ENCODE measurements around the gene NUP93.

The NUP93 gene

DNA sequence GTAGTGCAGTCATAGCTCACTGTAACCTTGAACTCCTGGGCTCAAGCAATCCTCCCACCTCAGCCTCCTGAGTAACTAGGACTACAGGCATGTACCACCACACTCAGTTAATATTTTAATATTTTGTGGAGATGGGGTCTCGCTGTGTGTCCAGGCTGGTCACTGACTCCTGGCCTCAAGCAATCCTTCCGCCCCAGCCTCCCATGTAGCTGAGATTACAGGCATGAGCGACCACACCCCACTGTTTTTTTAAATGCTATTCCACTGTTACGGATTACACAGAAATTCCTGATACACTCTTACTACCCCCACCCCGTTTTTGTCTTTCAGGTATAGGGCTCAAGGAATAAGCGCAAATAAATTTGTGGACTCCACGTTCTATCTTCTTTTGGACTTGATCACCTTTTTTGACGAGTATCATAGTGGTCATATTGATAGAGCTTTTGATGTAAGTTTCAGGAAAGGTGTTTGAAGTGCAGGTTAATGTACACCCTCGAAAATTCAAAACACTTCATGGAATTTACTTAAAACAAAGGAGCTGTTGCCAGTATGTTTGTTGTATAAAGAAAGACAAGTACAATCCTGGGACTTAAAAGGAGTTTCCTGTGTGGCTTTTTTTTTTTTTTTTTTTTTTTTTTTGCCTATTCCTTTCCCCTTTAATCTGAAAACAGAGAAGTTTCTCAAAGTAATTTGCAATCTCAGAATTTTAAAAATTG lies 108.9 kb downstream of the NUP93 start:
- peaks cover 49 to 77% of the 10 kb centered on the region in 2 donors for H3K36me3 ChIP-seq (ENCODE audit: control insufficient read depth in 1 of 2, insufficient read depth in 2 of 2, low read length in 2 of 2)
- no peak overlapping the region for H3K4me3 ChIP-seq (ENCODE audit: low read depth in 1 of 2, low read length in 2 of 2)
- H3K27ac ChIP-seq (ENCODE audit: low read length), result no peak overlapping the region
- no peaks in the 10 kb centered on the region for H3K27me3 ChIP-seq (ENCODE audit: low read depth, low read length)
- no peaks in the 10 kb centered on the region for H3K9me3 ChIP-seq (ENCODE audit: control insufficient read depth in 1 of 2, low read length in 2 of 2)
- H3K4me1 ChIP-seq (ENCODE audit: control insufficient read depth in 1 of 2, insufficient read depth in 2 of 2, low read length in 2 of 2), result no peaks in the 10 kb centered on the region

DNA sequence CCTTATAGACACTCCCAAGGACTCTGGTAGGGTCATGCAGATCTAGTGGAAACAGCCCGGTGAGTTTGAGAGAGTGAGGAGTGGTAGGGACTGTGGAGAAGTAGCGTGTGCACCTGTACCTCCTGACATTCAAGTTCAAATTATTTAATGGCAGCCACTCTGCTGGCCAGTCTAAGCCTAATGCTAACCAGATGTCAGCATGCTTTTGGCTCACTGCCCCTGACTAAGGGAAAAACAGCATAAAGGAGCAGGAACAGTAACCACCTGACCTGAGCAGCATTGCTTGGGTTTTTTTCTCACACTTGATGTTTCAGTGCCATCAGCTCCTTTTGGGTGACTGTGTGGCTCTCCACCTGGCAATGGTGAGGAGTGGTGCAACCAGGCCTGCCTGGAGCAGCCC lies 111.3 kb downstream of the NUP93 start:
- H3K27ac ChIP-seq (ENCODE audit: low read length), result no peak overlapping the region
- no peaks in the 10 kb centered on the region for H3K27me3 ChIP-seq (ENCODE audit: low read depth, low read length)
- peaks cover 35 to 76% of the 10 kb centered on the region in 2 donors for H3K36me3 ChIP-seq (ENCODE audit: control insufficient read depth in 1 of 2, insufficient read depth in 2 of 2, low read length in 2 of 2)
- H3K9me3 ChIP-seq (ENCODE audit: control insufficient read depth in 1 of 2, low read length in 2 of 2), result no peaks in the 10 kb centered on the region
- no peak overlapping the region for H3K4me3 ChIP-seq (ENCODE audit: low read depth in 1 of 2, low read length in 2 of 2)
- no peaks in the 10 kb centered on the region for H3K4me1 ChIP-seq (ENCODE audit: control insufficient read depth in 1 of 2, insufficient read depth in 2 of 2, low read length in 2 of 2)

DNA sequence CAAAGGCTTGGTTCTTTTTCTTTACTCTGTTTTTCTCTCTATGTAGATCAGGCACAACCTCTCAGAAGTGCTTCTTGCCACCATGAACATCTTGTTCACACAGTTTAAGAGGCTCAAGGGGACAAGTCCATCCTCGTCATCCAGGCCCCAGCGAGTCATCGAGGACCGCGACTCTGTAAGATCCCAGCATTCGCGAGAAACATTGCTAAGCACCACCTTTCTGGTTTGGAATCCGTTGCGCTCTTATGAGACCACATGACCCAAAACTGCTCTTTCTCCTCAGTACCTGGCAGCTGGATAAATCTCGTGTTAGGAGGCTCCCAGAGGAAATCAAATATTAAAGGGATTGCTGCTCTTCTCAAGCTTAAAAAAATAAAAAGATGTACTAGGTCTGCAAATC lies 111.7 kb downstream of the NUP93 start:
- H3K27ac ChIP-seq (ENCODE audit: low read length), result no peak overlapping the region
- no peaks in the 10 kb centered on the region for H3K4me1 ChIP-seq (ENCODE audit: control insufficient read depth in 1 of 2, insufficient read depth in 2 of 2, low read length in 2 of 2)
- H3K4me3 ChIP-seq (ENCODE audit: low read depth in 1 of 2, low read length in 2 of 2), result no peak overlapping the region
- no peaks in the 10 kb centered on the region for H3K27me3 ChIP-seq (ENCODE audit: low read depth, low read length)
- peaks cover 35 to 72% of the 10 kb centered on the region in 2 donors for H3K36me3 ChIP-seq (ENCODE audit: control insufficient read depth in 1 of 2, insufficient read depth in 2 of 2, low read length in 2 of 2)
- no peaks in the 10 kb centered on the region for H3K9me3 ChIP-seq (ENCODE audit: control insufficient read depth in 1 of 2, low read length in 2 of 2)

DNA sequence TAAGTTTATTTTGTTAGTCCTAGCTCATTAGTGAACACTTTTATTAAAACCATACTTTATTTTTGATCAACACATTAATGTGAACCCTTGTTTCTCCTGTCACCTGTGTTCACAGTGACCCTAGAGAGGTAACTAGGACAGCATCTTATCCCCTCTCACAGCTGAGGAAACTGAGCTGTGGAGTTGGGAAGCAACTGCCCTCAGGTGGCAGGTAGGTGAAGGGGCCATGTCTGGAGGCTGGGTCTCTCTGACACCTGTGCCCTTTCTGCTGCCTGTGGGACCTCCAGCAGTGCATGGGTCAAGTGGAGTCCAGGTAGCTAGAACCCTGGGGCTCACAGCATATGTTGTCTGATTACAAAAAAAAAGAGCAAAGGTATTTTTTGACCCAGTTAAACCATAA lies 112.2 kb downstream of the NUP93 start:
- Histone ChIP-seq H3K27ac (ENCODE audit: low read length) (no peak overlapping the region), H3K36me3 (ENCODE audit: control insufficient read depth in 1 of 2, insufficient read depth in 2 of 2, low read length in 2 of 2) (peaks cover 35 to 67% of the 10 kb centered on the region in 2 donors), H3K4me1 (ENCODE audit: control insufficient read depth in 1 of 2, insufficient read depth in 2 of 2, low read length in 2 of 2) (no peaks in the 10 kb centered on the region), H3K9me3 (ENCODE audit: control insufficient read depth in 1 of 2, low read length in 2 of 2) (no peaks in the 10 kb centered on the region), H3K4me3 (ENCODE audit: low read depth in 1 of 2, low read length in 2 of 2) (no peak overlapping the region), H3K27me3 (ENCODE audit: low read depth, low read length) (no peaks in the 10 kb centered on the region)

DNA sequence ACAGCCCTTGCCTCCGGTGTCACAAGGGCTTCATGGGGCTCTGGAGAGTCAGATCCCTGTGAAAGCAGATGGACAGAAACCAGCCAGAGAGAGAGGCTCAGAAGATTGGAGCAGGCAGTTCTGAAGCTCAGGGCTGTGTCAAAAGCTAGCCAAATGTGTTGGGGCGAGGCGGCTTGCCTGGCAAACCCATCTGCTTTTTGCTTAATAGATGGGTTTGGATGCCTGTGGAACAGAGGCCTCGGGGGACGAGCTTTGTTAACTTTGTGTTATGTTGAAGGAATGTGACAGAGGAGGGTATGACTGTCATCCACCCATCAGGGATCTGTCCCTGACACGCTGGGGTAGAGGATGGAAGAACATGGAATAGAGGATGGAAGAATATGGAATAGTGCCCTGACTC lies 114.1 kb downstream of the NUP93 start:
- Histone ChIP-seq H3K27ac (ENCODE audit: low read length) (no peak overlapping the region), H3K9me3 (ENCODE audit: control insufficient read depth in 1 of 2, low read length in 2 of 2) (no peaks in the 10 kb centered on the region), H3K36me3 (ENCODE audit: control insufficient read depth in 1 of 2, insufficient read depth in 2 of 2, low read length in 2 of 2) (peaks cover 22 to 49% of the 10 kb centered on the region in 2 donors), H3K27me3 (ENCODE audit: low read depth, low read length) (no peaks in the 10 kb centered on the region), H3K4me1 (ENCODE audit: control insufficient read depth in 1 of 2, insufficient read depth in 2 of 2, low read length in 2 of 2) (peaks cover 0 to 4% of the 10 kb centered on the region in 2 donors), H3K4me3 (ENCODE audit: low read depth in 1 of 2, low read length in 2 of 2) (no peak overlapping the region)

DNA sequence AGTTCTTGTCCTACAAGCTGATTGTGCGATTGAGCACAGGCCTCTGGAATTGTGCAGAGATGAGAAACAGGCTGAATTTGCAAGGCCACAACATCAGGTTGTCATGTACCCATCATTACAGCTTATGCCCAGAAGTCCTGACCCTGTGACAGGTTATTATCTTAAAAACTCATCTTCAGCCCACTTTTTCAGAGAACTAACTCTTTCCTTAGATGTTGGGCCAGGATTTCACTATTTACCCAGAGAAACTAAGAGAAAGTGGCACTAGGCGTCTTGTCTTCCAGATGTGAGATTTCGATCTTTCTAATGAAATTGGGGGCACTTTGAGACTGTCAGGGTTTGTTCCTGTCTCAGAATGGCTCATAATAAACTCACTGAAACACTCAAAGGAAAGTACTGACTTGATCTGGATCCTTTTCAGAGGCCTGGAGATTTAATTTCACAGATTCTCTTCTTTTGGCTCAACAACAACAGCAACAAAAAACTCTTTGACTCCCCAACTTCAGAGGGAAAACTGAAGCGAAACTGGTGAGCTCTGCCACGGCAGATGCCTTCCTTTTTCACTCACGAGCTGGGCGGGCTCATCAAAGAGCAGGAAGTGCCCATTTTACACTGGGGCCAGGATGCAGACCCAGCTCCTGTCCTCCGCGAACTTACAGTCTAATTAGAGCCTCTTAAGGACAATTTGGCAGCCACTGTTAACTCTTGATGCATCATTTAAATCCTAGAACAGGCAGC lies 117.4 kb downstream of the NUP93 start:
- Histone ChIP-seq H3K4me1 (ENCODE audit: control insufficient read depth in 1 of 2, insufficient read depth in 2 of 2, low read length in 2 of 2) (peaks cover 0 to 8% of the 10 kb centered on the region in 2 donors), H3K27ac (ENCODE audit: low read length) (no peak overlapping the region), H3K36me3 (ENCODE audit: control insufficient read depth in 1 of 2, insufficient read depth in 2 of 2, low read length in 2 of 2) (peaks cover 4 to 25% of the 10 kb centered on the region in 2 donors), H3K27me3 (ENCODE audit: low read depth, low read length) (no peaks in the 10 kb centered on the region), H3K4me3 (ENCODE audit: low read depth in 1 of 2, low read length in 2 of 2) (no peak overlapping the region), H3K9me3 (ENCODE audit: control insufficient read depth in 1 of 2, low read length in 2 of 2) (no peaks in the 10 kb centered on the region)

DNA sequence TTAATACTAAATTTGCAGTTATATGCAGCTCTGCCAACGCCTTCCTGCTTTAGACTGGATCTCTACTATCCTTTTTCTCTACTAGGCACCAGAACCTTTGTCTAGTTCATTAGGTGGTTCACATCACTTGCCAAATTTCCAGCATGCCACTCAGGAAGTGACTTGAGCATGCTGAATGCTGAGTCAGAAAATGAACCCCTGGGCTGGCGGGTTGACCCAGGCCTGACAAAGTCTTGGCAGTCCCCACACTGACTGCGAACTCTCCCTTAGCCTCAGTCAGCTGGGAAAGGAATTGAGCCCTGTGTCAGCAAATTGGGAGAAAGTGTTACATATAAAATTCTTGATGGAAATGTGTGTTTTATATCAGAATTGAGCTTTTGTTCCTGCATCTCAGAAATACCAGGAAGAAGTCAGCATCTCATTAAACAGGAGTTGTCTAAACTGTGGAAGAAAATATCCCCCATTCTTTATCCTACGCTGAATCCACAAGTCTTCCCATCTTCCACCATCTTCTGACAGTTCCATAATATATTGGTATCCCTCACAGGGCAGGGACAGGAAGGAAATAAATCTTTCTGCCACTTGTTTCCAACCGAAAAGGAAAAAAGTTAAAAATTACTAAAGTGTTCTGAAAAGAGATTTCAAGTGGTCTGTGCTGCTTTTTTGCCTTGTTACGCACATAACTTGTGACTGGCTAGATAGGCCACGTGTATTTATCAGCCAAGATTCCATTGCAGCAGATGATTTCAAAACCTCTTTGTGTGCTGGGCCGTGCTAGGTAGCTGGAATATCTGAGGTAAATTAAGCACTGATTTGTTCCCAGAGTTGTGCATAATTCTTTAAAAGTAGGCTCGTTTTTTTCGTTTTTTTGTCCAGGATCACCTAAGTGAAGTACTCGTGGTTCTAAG lies 118.4 kb downstream of the NUP93 start:
- Histone ChIP-seq H3K9me3 (ENCODE audit: control insufficient read depth in 1 of 2, low read length in 2 of 2) (no peaks in the 10 kb centered on the region), H3K4me3 (ENCODE audit: low read depth in 1 of 2, low read length in 2 of 2) (no peak overlapping the region), H3K4me1 (ENCODE audit: control insufficient read depth in 1 of 2, insufficient read depth in 2 of 2, low read length in 2 of 2) (peaks cover 0 to 8% of the 10 kb centered on the region in 2 donors), H3K27ac (ENCODE audit: low read length) (no peak overlapping the region), H3K36me3 (ENCODE audit: control insufficient read depth in 1 of 2, insufficient read depth in 2 of 2, low read length in 2 of 2) (peaks cover 4 to 17% of the 10 kb centered on the region in 2 donors), H3K27me3 (ENCODE audit: low read depth, low read length) (no peaks in the 10 kb centered on the region)

DNA sequence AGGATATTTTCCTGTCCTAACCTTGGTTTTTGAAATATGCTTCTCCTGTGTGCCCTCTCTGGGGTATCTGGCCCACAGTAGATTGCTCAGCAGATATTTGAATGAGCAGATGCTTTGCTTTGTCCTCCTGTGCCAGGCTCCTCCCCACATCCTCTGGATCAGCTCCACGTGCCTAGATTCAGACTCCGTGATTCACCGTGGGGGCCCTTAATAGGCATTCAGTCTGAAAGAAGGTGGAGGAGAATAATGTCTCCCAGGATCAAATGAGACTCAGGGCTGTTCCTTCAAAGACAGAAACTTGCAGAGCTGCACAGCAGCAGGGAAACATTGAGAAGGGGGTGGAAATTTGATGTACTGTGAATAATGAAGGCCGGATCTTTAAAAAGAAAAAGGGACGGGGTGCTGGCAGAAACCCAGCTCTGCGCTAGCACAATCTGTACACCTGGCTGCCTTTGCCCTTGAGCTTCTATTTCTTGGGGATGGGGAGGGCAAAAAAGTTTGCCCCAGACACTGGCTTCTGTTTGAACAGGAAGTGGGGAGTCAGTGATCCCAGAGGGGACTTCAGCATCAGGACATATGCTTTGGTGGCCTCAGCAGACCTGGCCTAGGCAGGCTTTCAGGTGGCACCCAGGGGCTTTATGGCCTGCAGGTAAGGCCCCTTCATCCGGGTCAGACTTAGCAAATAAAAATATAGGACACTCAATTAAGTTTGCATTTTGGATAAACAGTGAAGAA lies 119.2 kb downstream of the NUP93 start:
- Histone ChIP-seq H3K27ac (ENCODE audit: low read length) (no peak overlapping the region), H3K27me3 (ENCODE audit: low read depth, low read length) (no peaks in the 10 kb centered on the region), H3K9me3 (ENCODE audit: control insufficient read depth in 1 of 2, low read length in 2 of 2) (no peaks in the 10 kb centered on the region), H3K4me1 (ENCODE audit: control insufficient read depth in 1 of 2, insufficient read depth in 2 of 2, low read length in 2 of 2) (peaks cover 0 to 8% of the 10 kb centered on the region in 2 donors), H3K4me3 (ENCODE audit: low read depth in 1 of 2, low read length in 2 of 2) (no peak overlapping the region), H3K36me3 (ENCODE audit: control insufficient read depth in 1 of 2, insufficient read depth in 2 of 2, low read length in 2 of 2) (peaks cover 4 to 11% of the 10 kb centered on the region in 2 donors)

DNA sequence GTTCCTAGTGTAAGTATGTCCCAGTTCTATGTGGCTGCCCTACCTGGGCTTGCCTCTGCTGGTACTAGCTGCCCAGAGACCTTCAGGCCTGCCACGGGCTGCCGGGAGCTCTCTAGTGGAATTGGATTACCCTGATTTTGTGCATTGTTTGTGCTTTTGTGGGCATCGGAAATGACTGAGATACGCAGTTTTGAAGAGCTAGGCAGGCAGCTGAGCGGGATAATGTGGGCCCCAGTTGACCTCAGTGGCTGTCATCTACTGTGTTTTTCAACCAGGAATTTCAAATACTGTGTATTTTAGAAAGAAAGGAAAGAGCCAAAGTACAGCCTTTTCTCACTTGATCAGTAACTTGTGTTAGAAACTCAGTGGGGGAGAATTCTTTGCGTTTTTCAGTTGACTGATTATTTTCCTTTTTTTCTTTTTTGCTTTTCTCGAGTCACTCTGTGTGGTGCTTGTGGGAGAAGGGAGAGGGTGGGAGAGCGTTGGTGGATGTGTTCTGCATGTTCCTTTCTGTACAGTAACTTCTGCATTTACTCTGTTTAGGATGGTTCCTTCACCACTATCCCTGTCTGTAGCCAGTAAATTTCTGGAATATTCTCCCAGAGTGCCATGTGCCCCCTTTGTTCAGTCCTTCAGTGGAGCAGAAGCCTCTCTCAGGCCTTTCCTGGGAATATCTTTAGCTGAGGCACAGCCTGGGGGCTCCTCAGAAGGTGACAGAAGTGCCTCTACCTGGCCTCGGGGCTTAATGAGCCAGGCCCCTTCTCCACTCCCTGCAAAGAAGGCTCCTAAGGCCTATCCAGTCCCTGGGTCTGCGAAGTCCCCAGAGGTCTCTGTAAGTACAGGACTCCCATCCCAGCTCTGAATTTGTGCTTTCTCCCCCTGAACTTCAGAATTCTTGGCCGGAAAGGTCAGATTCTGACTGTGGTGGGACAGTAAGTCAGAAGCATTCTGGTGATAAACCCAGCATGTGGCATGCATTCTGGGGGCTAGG lies 120.1 kb downstream of the NUP93 start:
- H3K27me3 ChIP-seq (ENCODE audit: low read depth, low read length), result no peaks in the 10 kb centered on the region
- no peak overlapping the region for H3K4me3 ChIP-seq (ENCODE audit: low read depth in 1 of 2, low read length in 2 of 2)
- H3K4me1 ChIP-seq (ENCODE audit: control insufficient read depth in 1 of 2, insufficient read depth in 2 of 2, low read length in 2 of 2), result peaks cover 0 to 8% of the 10 kb centered on the region in 2 donors
- peaks cover 0 to 6% of the 10 kb centered on the region in 2 donors for H3K36me3 ChIP-seq (ENCODE audit: control insufficient read depth in 1 of 2, insufficient read depth in 2 of 2, low read length in 2 of 2)
- H3K9me3 ChIP-seq (ENCODE audit: control insufficient read depth in 1 of 2, low read length in 2 of 2), result no peaks in the 10 kb centered on the region
- H3K27ac ChIP-seq (ENCODE audit: low read length), result no peak overlapping the region

Measured in muscle layer of duodenum (tissue), 2 donors.